ENCODE data around the gene DOCK3.
"Not testable (repeated sequence)": the region's sequence is repeated elsewhere in the genome, so short reads cannot be mapped to it uniquely, and the experiment has no call there.

The DOCK3 gene

DNA sequence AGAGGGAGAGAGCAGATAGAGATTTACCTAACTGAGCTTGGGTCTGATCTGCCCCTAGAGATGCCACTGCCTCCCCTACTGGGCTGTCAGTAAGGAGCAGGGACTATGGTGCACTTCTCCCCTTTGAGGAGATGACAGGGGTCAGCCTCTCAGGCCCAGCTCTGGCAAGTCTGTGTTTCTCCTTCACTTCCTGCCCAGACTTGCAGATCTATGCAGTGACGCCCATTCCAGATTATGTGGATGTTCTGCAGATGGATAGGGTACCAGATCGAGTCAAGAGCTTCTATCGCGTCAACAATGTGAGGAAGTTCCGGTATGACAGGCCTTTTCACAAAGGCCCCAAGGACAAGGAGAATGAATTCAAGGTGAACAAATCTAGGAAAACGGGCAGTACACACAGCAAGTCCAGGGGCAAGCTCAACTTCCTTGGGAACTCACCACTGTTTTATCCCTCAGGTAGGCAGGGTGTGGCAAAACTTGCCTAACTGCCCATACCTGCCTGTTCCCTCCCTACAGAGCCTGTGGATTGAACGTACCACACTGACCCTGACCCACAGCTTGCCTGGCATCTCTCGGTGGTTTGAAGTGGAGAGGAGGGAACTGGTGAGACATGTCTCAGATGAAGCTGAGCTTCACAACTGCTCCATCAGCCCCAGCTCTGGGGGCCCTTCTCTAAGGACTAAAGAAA is 681.3 kb downstream of the DOCK3 start:
- no peak overlapping the region for H3K4me2 ChIP-seq
- no peak overlapping the region for H3K27ac ChIP-seq
- H3K4me3 ChIP-seq = no peak overlapping the region
- H3K27me3 ChIP-seq = no peaks in the 10 kb centered on the region
- H4K20me1 ChIP-seq = no peaks in the 10 kb centered on the region
- no peaks in the 10 kb centered on the region for H3K36me3 ChIP-seq
- H3K9me3 ChIP-seq = no peaks in the 10 kb centered on the region
- H3K9ac ChIP-seq = no peak overlapping the region
- H3K4me1 ChIP-seq = peaks cover 6% of the 10 kb centered on the region; the same call in 1 of the 2 replicates
- TF ChIP-seq Cebpa-rat (IDR thresholded peaks at IDR 0.05) = no peak

DNA sequence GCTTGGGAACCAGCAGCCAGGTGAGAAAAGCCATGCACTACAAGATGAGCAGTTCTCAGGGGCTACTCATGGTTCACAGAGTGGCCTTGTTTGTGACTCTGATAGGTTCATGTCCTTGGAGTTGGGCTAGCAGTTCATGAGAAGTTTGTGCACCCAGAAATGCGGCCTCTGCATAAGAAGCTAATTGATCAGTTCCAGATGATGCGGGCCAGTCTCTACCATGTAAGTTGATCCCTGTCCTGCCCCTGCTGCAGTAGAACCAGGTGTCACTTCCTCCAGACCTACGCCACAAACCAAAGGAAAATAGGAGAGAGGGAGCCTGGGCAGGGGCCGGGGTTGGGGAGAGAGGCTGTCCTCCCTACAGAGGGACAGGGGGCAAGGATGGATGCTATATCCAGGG is 683.1 kb downstream of the DOCK3 start:
- H3K4me2 ChIP-seq = no peak overlapping the region
- no peak overlapping the region for H3K27ac ChIP-seq
- TF ChIP-seq Cebpa-rat (IDR thresholded peaks at IDR 0.05) = no peak

DNA sequence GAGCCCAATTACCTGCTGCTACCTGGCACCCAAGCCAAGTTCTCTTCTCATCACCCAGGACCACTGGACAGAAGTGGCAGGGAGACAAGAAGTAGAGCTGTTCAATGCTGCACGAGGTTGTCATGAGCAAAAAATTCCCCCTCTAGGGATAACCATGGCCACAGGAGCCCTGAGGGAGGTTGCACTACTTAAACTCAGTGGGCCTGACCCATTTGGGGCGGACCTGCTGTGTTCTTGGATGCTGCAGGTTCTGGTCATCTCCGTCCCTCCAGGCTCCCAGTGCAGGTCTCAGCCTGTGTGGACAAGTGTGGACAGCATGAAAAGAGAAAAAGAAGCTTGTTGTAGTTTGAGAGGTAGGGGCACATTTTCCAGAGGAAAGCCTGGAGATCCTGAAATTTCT is 684.3 kb downstream of the DOCK3 start:
- no peak for TF ChIP-seq Cebpa-rat (IDR thresholded peaks at IDR 0.05)
- Histone ChIP-seq H4K20me1 (no peaks in the 10 kb centered on the region), H3K4me1 (no peaks in the 10 kb centered on the region), H3K27ac (no peak overlapping the region), H3K36me3 (no peaks in the 10 kb centered on the region), H3K9me3 (no peaks in the 10 kb centered on the region), H3K9ac (no peak overlapping the region), H3K4me3 (no peak overlapping the region), H3K4me2 (no peak overlapping the region), H3K27me3 (no peaks in the 10 kb centered on the region)

More for the DNA sequence above, 683.1 kb downstream of the DOCK3 start:
- Histone ChIP-seq H3K36me3 (no peaks in the 10 kb centered on the region), H3K9ac (no peak overlapping the region), H4K20me1 (no peaks in the 10 kb centered on the region), H3K4me1 (peaks cover 6% of the 10 kb centered on the region; the same call in 1 of the 2 replicates), H3K4me3 (no peak overlapping the region), H3K27me3 (no peaks in the 10 kb centered on the region), H3K9me3 (no peaks in the 10 kb centered on the region)

DNA sequence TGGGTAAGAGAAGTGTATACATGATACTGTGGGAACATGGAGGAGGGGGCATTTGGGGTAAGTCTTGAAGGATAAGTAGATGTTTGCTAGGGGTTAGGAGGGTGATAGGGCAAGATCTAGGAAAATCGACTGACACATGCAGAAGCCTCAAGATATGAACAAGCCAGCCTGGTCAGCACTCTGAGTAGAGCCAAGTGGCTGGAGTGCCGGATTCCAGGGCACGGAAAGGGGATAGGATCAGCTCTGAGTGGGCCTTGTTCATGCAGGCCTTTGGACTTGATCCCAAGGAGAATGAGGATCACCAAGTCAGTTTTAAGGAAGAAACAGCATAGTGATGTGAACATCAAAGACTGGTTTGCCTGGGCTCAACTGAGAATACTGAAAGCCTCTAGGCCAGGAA is 686.1 kb downstream of the DOCK3 start:
- no peaks in the 10 kb centered on the region for H4K20me1 ChIP-seq
- H3K36me3 ChIP-seq = no peaks in the 10 kb centered on the region
- H3K9ac ChIP-seq = no peak overlapping the region
- H3K27me3 ChIP-seq = no peaks in the 10 kb centered on the region
- no peak for TF ChIP-seq Cebpa-rat (IDR thresholded peaks at IDR 0.05)
- no peak overlapping the region for H3K27ac ChIP-seq
- H3K4me1 ChIP-seq = no peaks in the 10 kb centered on the region
- H3K4me2 ChIP-seq = no peak overlapping the region
- H3K9me3 ChIP-seq = no peaks in the 10 kb centered on the region; the same call in 1 of the 2 replicates
- H3K4me3 ChIP-seq = no peak overlapping the region

DNA sequence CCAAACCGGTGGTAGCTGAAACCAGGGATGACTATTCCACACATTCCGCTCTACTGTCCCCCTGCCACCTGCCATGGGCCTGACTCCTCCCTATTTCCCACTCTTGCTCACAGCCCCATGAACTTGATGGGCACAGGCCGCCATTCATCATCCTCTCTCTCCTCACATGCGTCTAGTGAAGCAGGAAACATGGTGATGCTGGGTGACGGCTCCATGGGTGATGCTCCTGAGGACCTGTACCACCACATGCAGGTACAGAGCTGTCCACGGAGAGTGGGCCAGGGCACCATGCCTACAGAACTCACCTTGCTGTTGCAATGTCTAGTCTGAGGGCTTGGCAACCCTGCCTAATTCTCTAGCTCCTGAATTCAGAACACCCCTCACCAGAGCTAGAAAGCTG is 687.0 kb downstream of the DOCK3 start:
- TF ChIP-seq Cebpa-rat (IDR thresholded peaks at IDR 0.05) = no peak
- Histone ChIP-seq H3K4me1 (no peaks in the 10 kb centered on the region), H3K27ac (no peak overlapping the region), H3K4me3 (no peak overlapping the region), H3K9me3 (no peaks in the 10 kb centered on the region; the same call in 1 of the 2 replicates), H3K36me3 (no peaks in the 10 kb centered on the region), H4K20me1 (no peaks in the 10 kb centered on the region), H3K4me2 (no peak overlapping the region), H3K9ac (no peak overlapping the region), H3K27me3 (no peaks in the 10 kb centered on the region)

DNA sequence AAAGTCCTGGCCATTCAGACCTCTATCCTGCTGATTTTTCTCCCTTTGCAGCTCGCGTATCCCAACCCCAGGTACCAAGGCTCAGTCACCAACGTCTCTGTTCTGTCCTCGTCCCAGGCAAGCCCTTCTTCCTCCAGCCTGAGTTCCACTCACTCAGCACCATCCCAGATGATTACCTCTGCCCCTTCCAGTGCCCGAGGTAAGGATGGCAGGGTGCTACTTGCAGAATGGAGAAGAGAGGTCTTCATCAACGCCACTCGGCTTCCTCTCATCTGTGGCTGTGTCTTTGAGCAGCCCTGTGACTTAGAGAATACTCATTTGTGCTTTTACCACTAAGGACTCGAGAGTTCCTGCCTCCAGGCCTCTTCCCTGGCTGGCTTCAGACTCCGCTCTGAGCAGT is 687.7 kb downstream of the DOCK3 start:
- no peak for TF ChIP-seq Cebpa-rat (IDR thresholded peaks at IDR 0.05)
- H3K4me3 ChIP-seq = no peak overlapping the region
- no peaks in the 10 kb centered on the region for H4K20me1 ChIP-seq
- H3K27ac ChIP-seq = no peak overlapping the region
- H3K27me3 ChIP-seq = no peaks in the 10 kb centered on the region
- H3K4me1 ChIP-seq = no peaks in the 10 kb centered on the region
- no peaks in the 10 kb centered on the region for H3K36me3 ChIP-seq
- H3K4me2 ChIP-seq = no peak overlapping the region
- H3K9me3 ChIP-seq = no peaks in the 10 kb centered on the region; the same call in 1 of the 2 replicates
- no peak overlapping the region for H3K9ac ChIP-seq

DNA sequence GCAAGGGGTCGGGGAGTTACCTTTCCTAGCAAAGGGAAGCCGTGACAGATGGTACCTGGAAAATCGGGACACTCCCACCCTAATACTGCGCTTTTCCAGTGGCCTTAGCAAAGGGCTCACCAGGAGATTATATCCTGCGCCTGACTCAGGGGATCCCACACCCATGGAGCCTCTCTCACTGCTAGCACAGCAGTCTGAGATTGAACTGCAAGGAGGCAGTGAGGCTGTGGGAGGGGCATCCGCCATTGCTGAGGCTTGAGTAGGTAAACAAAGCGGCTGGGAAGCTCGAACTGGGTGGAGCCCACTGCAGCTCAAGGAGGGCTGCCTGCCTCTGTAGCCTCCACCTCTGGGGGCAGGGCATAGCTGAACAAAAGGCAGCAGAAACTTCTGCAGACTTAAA is 693.5 kb downstream of the DOCK3 start:
- H3K4me1 ChIP-seq, H3K9me3 ChIP-seq, H3K27me3 ChIP-seq, H3K36me3 ChIP-seq, H3K9ac ChIP-seq, H4K20me1 ChIP-seq, H3K4me3 ChIP-seq, H3K4me2 ChIP-seq, H3K27ac ChIP-seq: not testable (repeated sequence)

DNA sequence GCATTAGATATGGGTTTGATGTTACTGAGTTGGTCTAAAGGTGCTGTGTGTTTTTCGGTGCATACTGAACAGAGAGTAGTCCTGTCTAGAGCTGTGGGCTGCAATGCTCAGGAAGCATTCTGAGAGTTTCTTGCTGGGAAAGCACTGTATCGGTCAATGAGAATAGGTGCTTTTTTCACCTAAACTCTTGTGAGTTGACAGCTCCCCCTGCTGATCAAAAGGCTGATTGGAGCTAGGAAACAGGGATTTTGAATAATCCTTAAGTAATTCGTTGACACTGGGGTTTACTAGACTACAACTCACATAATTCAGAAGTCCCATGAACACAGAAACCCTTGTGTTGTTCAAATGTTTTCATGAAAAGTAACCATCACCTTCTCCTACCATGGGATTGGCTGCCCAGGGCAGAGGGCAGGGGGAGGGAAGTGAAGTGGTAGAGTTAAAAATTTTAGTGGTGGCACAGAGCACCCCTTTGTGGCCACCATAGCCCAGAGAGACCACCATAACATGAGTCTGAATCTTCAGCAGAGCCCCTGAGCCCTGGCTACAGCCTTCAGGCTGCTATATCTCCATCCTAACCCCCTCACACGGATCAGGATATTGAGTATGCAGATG is 697.3 kb downstream of the DOCK3 start:
- Histone ChIP-seq H4K20me1 (no peaks in the 10 kb centered on the region), H3K9me3 (no peaks in the 10 kb centered on the region), H3K36me3 (no peaks in the 10 kb centered on the region), H3K27me3 (no peaks in the 10 kb centered on the region), H3K4me2 (no peak overlapping the region), H3K4me3 (no peak overlapping the region), H3K27ac (no peak overlapping the region), H3K4me1 (no peaks in the 10 kb centered on the region), H3K9ac (no peak overlapping the region)
- no peak for TF ChIP-seq Cebpa-rat (IDR thresholded peaks at IDR 0.05)

DNA sequence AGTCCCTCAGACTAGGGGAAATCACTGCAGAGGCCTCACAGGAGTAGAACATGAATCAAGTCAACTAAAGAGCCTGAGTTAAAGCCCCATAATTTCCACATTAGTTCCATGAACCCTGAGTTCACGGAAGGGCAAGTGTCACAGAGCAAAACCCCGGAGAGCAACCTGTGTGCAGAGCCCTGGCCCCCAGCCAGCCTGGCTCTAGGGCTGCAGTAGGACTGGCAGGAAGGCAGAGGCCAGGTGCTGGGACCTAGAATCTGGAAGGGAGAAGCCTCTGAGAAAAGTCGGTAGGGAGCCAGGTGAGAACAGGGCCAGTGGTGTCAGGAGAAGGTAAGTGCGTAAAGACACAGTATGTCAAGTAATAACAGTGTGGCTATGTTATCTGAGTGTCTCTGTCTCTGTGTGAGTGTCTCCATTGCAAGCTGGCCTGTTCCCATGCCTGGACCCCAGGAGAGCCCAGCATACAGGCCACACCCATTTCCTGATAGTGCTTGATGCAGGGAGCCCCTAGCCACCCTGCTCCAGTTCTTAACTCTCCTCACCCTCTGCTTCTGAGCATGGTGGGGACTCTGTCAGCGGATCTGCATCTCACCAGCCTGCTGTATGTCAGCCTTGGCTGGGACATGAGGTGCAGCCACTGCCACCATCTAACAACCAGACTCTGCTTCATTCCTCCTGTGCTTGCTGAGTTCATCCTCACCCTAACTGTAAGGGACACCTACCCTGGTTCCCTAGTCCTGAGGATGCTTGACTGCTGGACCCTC is 699.1 kb downstream of the DOCK3 start:
- Histone ChIP-seq H3K9ac (no peak overlapping the region), H4K20me1 (no peaks in the 10 kb centered on the region), H3K4me2 (no peak overlapping the region), H3K9me3 (no peaks in the 10 kb centered on the region), H3K36me3 (no peaks in the 10 kb centered on the region), H3K4me1 (peaks cover 10% of the 10 kb centered on the region), H3K27ac (no peak overlapping the region), H3K4me3 (no peak overlapping the region), H3K27me3 (no peaks in the 10 kb centered on the region)
- TF ChIP-seq Cebpa-rat (IDR thresholded peaks at IDR 0.05) = no peak

DNA sequence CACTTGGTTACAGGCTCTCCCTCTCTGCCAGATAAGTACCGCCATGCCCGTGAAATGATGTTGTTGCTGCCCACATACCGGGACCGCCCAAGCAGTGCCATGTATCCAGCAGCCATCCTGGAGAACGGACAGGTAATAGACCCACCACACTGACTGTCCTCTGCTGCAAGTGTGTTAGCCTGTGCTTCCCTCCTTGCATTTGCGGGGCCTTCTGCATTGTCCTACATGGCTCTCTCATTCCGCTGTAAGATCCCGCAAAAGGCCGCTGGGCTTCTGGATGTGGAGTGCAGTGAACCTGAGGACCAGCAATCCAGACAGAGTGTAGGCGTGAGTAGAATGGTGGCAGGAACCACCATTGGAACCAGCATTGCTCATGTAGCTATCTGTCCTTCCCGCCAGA is 699.7 kb downstream of the DOCK3 start:
- H3K27me3 ChIP-seq = no peaks in the 10 kb centered on the region

More for the DNA sequence above, 699.7 kb downstream of the DOCK3 start:
- Histone ChIP-seq H3K36me3 (no peaks in the 10 kb centered on the region), H4K20me1 (no peaks in the 10 kb centered on the region), H3K4me1 (peaks cover 16% of the 10 kb centered on the region), H3K4me3 (no peak overlapping the region), H3K9ac (no peak overlapping the region), H3K4me2 (no peak overlapping the region), H3K27ac (no peak overlapping the region), H3K9me3 (no peaks in the 10 kb centered on the region)
- no peak for TF ChIP-seq Cebpa-rat (IDR thresholded peaks at IDR 0.05)
